Activated T-helper 17 cell treated with anti-CD3 and anti-CD28 coated beads, Interleukin-2, amount 50 U/mL, for 72 hours (primary cell): ENCODE measurements around the gene ARL15. TPM values are rescaled to one million over a fixed set of nuclear protein-coding genes. Genes with fewer than 3 reads are reported as not detected.

Experiments used
- ATAC-seq: fragments of 150-1000 bp; cut with Tn5 transposase; replicated peaks from 2 replicates; pipeline ENCODE4 v1.10.0; 2021; ENCODE audit warnings: mild to moderate bottlenecking, moderate library complexity
- H3K27ac Mint-ChIP-seq: one replicate; pipeline ENCODE4 v1.8.0; 2022; ENCODE audit warnings: mixed read lengths
- H3K27me3 Mint-ChIP-seq: one replicate; pipeline ENCODE4 v1.8.0; 2022; ENCODE audit warnings: mixed read lengths
- H3K36me3 Mint-ChIP-seq: one replicate; pipeline ENCODE4 v1.8.0; 2022; ENCODE audit warnings: low read depth, mild to moderate bottlenecking, mixed read lengths
- H3K4me1 Mint-ChIP-seq: one replicate; pipeline ENCODE4 v1.8.0; 2022; ENCODE audit warnings: mixed read lengths
- H3K4me3 Mint-ChIP-seq: one replicate; pipeline ENCODE4 v1.8.0; 2022; ENCODE audit warnings: mild to moderate bottlenecking, mixed read lengths
- H3K9me3 Mint-ChIP-seq: one replicate; pipeline ENCODE4 v1.8.0; 2022; ENCODE audit warnings: mixed read lengths
- total RNA-seq, 2 donors: library from RNA; stranded (reverse); gene quantifications; one replicate each; pipeline ENCODE4 v1.2.3, GENCODE V29; 2022

ARL15 gene
- total RNA-seq, 2 donors from 2014 or later: 6.8 to 8.3 TPM

- no peak for ATAC-seq
- Mint-ChIP-seq H3K4me1 (peaks cover 8% of the 10 kb centered on the region), H3K9me3 (peaks cover 2% of the 10 kb centered on the region), H3K36me3 (peaks cover 7% of the 10 kb centered on the region), H3K27me3 (no peaks in the 10 kb centered on the region), H3K4me3 (no peak overlapping the region), H3K27ac (no peak overlapping the region)
These were observed 27.5 kb downstream of the ARL15 start for GRCh38 chr5:54282876-54283275.

- H3K9me3 Mint-ChIP-seq: no peaks in the 10 kb centered on the region
- no peak for ATAC-seq
- peaks cover 8% of the 10 kb centered on the region for H3K4me1 Mint-ChIP-seq
- no peak overlapping the region for H3K27ac Mint-ChIP-seq
- peaks cover 7% of the 10 kb centered on the region for H3K36me3 Mint-ChIP-seq
- H3K4me3 Mint-ChIP-seq: no peak overlapping the region
- H3K27me3 Mint-ChIP-seq: no peaks in the 10 kb centered on the region
These were observed 28.2 kb downstream of the ARL15 start for GRCh38 chr5:54281960-54282692.

GRCh38 chr5:54279960-54280359 is 30.4 kb downstream of the ARL15 start:
- Mint-ChIP-seq H3K36me3 (peaks cover 7% of the 10 kb centered on the region), H3K9me3 (no peaks in the 10 kb centered on the region), H3K4me3 (no peak overlapping the region), H3K27me3 (no peaks in the 10 kb centered on the region), H3K4me1 (peaks cover 8% of the 10 kb centered on the region), H3K27ac (no peak overlapping the region)
- no peak for ATAC-seq

GRCh38 chr5:54278979-54279717 is 31.2 kb downstream of the ARL15 start:
- Mint-ChIP-seq H3K36me3 (peaks cover 7% of the 10 kb centered on the region), H3K9me3 (no peaks in the 10 kb centered on the region), H3K4me1 (peaks cover 8% of the 10 kb centered on the region), H3K27me3 (no peaks in the 10 kb centered on the region), H3K27ac (no peak overlapping the region), H3K4me3 (no peak overlapping the region)
- no peak for ATAC-seq

GRCh38 chr5:54278036-54278830 is 32.1 kb downstream of the ARL15 start:
- no peak for ATAC-seq
- Mint-ChIP-seq H3K4me3 (no peak overlapping the region), H3K27me3 (no peaks in the 10 kb centered on the region), H3K4me1 (peaks cover 11% of the 10 kb centered on the region), H3K9me3 (no peaks in the 10 kb centered on the region), H3K36me3 (peaks cover 7% of the 10 kb centered on the region), H3K27ac (no peak overlapping the region)

GRCh38 chr5:54276048-54276447 is 34.3 kb downstream of the ARL15 start:
- H3K4me3 Mint-ChIP-seq: no peak overlapping the region
- peaks cover 7% of the 10 kb centered on the region for H3K36me3 Mint-ChIP-seq
- H3K9me3 Mint-ChIP-seq: no peaks in the 10 kb centered on the region
- peaks cover 11% of the 10 kb centered on the region for H3K4me1 Mint-ChIP-seq
- H3K27me3 Mint-ChIP-seq: no peaks in the 10 kb centered on the region
- no peak for ATAC-seq
- H3K27ac Mint-ChIP-seq: no peak overlapping the region

GRCh38 chr5:54275361-54275760 is 35.0 kb downstream of the ARL15 start:
- Mint-ChIP-seq H3K4me1 (peaks cover 11% of the 10 kb centered on the region), H3K27me3 (no peaks in the 10 kb centered on the region), H3K36me3 (peaks cover 6% of the 10 kb centered on the region), H3K27ac (no peak overlapping the region), H3K4me3 (no peak overlapping the region), H3K9me3 (no peaks in the 10 kb centered on the region)
- ATAC-seq: no peak

GRCh38 chr5:54274944-54275343 is 35.4 kb downstream of the ARL15 start:
- ATAC-seq: no peak
- Mint-ChIP-seq H3K27me3 (no peaks in the 10 kb centered on the region), H3K36me3 (peaks cover 1% of the 10 kb centered on the region), H3K4me1 (peaks cover 11% of the 10 kb centered on the region), H3K27ac (no peak overlapping the region), H3K4me3 (no peak overlapping the region), H3K9me3 (no peaks in the 10 kb centered on the region)

GRCh38 chr5:54273715-54274114 is 36.7 kb downstream of the ARL15 start:
- H3K9me3 Mint-ChIP-seq: no peaks in the 10 kb centered on the region

GRCh38 chr5:54272746-54273145 is 37.6 kb downstream of the ARL15 start:
- Mint-ChIP-seq H3K4me3 (no peak overlapping the region), H3K4me1 (peaks cover 3% of the 10 kb centered on the region), H3K9me3 (no peaks in the 10 kb centered on the region), H3K27ac (no peak overlapping the region), H3K36me3 (no peaks in the 10 kb centered on the region), H3K27me3 (no peaks in the 10 kb centered on the region)
- no peak for ATAC-seq

More at GRCh38 chr5:54273715-54274114, 36.7 kb downstream of the ARL15 start:
- no peak for ATAC-seq
- Mint-ChIP-seq H3K27ac (no peak overlapping the region), H3K4me1 (peaks cover 11% of the 10 kb centered on the region), H3K4me3 (no peak overlapping the region), H3K36me3 (no peaks in the 10 kb centered on the region), H3K27me3 (no peaks in the 10 kb centered on the region)

- no peak overlapping the region for H3K27ac Mint-ChIP-seq
- no peak overlapping the region for H3K4me3 Mint-ChIP-seq
- no peaks in the 10 kb centered on the region for H3K27me3 Mint-ChIP-seq
- peaks cover 3% of the 10 kb centered on the region for H3K4me1 Mint-ChIP-seq
- no peak for ATAC-seq
- H3K36me3 Mint-ChIP-seq: no peaks in the 10 kb centered on the region
- no peaks in the 10 kb centered on the region for H3K9me3 Mint-ChIP-seq
These were observed 40.0 kb downstream of the ARL15 start for GRCh38 chr5:54270326-54270725.

- H3K27me3 Mint-ChIP-seq: no peaks in the 10 kb centered on the region
- no peaks in the 10 kb centered on the region for H3K36me3 Mint-ChIP-seq
- no peaks in the 10 kb centered on the region for H3K9me3 Mint-ChIP-seq
- ATAC-seq: no peak
- no peak overlapping the region for H3K4me3 Mint-ChIP-seq
- no peak overlapping the region for H3K27ac Mint-ChIP-seq
- peaks cover 7% of the 10 kb centered on the region for H3K4me1 Mint-ChIP-seq
These were observed 45.8 kb downstream of the ARL15 start for GRCh38 chr5:54264574-54264973.

- Mint-ChIP-seq H3K4me3 (no peak overlapping the region), H3K4me1 (peaks cover 15% of the 10 kb centered on the region)
- ATAC-seq: no peak
These were observed 46.9 kb downstream of the ARL15 start for GRCh38 chr5:54263447-54263846.

GRCh38 chr5:54261596-54261995 is 48.8 kb downstream of the ARL15 start:
- no peaks in the 10 kb centered on the region for H3K9me3 Mint-ChIP-seq
- H3K27me3 Mint-ChIP-seq: no peaks in the 10 kb centered on the region
- H3K36me3 Mint-ChIP-seq: no peaks in the 10 kb centered on the region
- no peak overlapping the region for H3K4me3 Mint-ChIP-seq
- H3K27ac Mint-ChIP-seq: no peak overlapping the region
- no peak for ATAC-seq
- H3K4me1 Mint-ChIP-seq: peaks cover 23% of the 10 kb centered on the region

More at GRCh38 chr5:54263447-54263846, 46.9 kb downstream of the ARL15 start:
- Mint-ChIP-seq H3K27me3 (no peaks in the 10 kb centered on the region), H3K36me3 (no peaks in the 10 kb centered on the region), H3K9me3 (no peaks in the 10 kb centered on the region), H3K27ac (no peak overlapping the region)
